GM23248 (cell line): ENCODE results near the gene IL1A.

Experiments
- EZH2 ChIP-seq: fragments of 200-600 bp; sonication (generic); IDR thresholded peaks from 2 replicates; pipeline ENCODE4 v1.6.1; 2018; ENCODE audit warnings: antibody characterized with exemption, mild to moderate bottlenecking; ENCODE audit not compliant: insufficient read depth, poor library complexity, severe bottlenecking
- EZH2phosphoT487 ChIP-seq: fragments of 200-600 bp; sonication (generic); IDR thresholded peaks from 2 replicates; pipeline ENCODE4 v1.6.1; 2018; ENCODE audit warnings: antibody characterized with exemption, moderate library complexity, mild to moderate bottlenecking, low read depth; ENCODE audit not compliant: insufficient read depth

GRCh38 chr2:112784199-112785189 is at the start of gene IL1A:
- no peak for TF ChIP-seq EZH2
- no peak for TF ChIP-seq EZH2phosphoT487
